ENCODE results near the gene EPM2A. TPM values are rescaled to one million over a fixed set of nuclear protein-coding genes. Genes with fewer than 3 reads are reported as not detected.
A peak's percentile ranks its signal among the peaks of the same experiment; 100 is the strongest.

Gene EPM2A
- total and polyA plus RNA-seq, 2 donors (not counting 3 experiments of a cell fraction or from before 2014, with no cell fraction given) = 3.1 to 4.8 TPM

DNA sequence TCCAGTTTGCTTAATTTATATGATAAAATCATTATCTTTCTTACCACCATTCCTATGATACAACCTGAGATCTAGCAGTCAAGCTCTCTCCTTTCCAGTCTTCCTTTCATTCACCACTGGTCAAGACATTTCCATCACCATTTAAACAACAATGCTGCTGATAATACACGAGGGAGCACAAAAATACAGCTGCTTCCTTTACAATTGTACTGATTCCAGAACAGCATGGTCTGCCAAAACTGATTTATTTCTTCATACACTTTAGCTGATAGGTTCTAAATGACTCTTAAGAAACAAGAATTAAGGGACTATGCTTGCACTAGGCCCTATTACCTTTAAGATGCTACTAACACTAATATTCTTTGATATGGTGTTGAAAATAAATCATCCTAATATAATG is 65.0 kb downstream of the EPM2A start:
- Histone ChIP-seq H3K9ac (replicated peaks; ENCODE audit: extremely low read depth, insufficient read depth, low read length) (peak overlapping the region; percentile 67), H3K9me3 (replicated peaks; ENCODE audit: control insufficient read depth, insufficient read depth, low read length) (no peaks in the 10 kb centered on the region), H4K20me1 (replicated peaks; ENCODE audit: control insufficient read depth, extremely low read depth, insufficient read depth, low read length) (no peaks in the 10 kb centered on the region), H2AFZ (ENCODE audit: low read depth, low read length) (peak overlapping the region; percentile 38), H3K27ac (ENCODE audit: insufficient read depth, low read depth, low read length) (peak overlapping the region; percentile 94), H3K36me3 (ENCODE audit: control insufficient read depth in 2 of 2, extremely low read depth in 1 of 2, insufficient read depth in 2 of 2, low read length in 2 of 2) (no peaks in the 10 kb centered on the region), H3K27me3 (ENCODE audit: control insufficient read depth in 2 of 2, insufficient read depth in 2 of 2, low read length in 2 of 2) (no peaks in the 10 kb centered on the region), H3K4me1 (ENCODE audit: control insufficient read depth, extremely low read depth, insufficient read depth, low read length) (peaks cover 26% of the 10 kb centered on the region), H3K79me2 (ENCODE audit: control insufficient read depth, insufficient read depth, low read length) (no peaks in the 10 kb centered on the region), H3K9me1 (replicated peaks; ENCODE audit: control insufficient read depth, extremely low read depth, insufficient read depth, low read length) (no peaks in the 10 kb centered on the region), H3K4me2 (ENCODE audit: insufficient read depth, low read length) (peak overlapping the region; percentile 71), H3K4me3 (replicated peaks in 1 of 3; ENCODE audit: insufficient read depth in 1 of 3, low read depth in 1 of 3, low read length in 3 of 3) (no peak overlapping the region)
- intact Hi-C loops (cut with micrococcal nuclease) (no loop called here), dilution Hi-C loops (cut with MboI; ENCODE audit: extremely low pct_ligation_motif_present, low sequenced_read_pairs) (no loop called here)
- ChIA-PET CTCF (interaction anchor here (1.0 to 2.7 kb wide), 6 partner anchors 10 to 64 kb away, joined by 3 to 13 read pairs (median 3); no protein-coding TSS in a partner anchor), POLR2A (no interaction called here)
- FAIRE-seq = peak; percentile 33
- no TSS peak for BruUV-seq (replicated peaks)
- DNase-seq (ENCODE audit: low read depth, low spot score) = peak; percentile 90
- TF ChIP-seq EZH2 (IDR thresholded peaks at IDR 0.05; ENCODE audit: borderline replicate concordance, low read depth, low read length, severe bottlenecking) (no peak), FOS (IDR thresholded peaks at IDR 0.05; ENCODE audit: borderline replicate concordance, insufficient read depth, low read length) (no peak)

DNA sequence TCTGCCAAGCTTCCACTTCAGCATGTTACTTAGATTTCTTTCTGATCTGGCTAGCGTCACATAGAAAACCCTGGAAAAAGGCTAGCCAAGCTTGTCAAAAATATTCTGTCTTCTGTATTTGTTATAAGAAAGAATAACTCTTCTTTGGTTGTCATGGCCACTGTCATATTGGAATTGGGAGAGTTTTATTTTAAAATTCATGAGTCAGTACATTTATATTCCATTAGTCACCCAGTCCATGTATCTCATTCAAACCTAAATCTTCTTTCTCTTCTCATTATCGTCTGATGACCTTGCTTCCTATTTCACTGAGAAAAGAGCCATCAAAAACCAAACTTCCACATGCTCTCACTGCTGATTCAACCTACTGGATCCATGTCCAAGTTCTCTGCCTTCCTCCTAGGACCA is 65.7 kb downstream of the EPM2A start:
- intact Hi-C loops (cut with micrococcal nuclease) = loop anchor here (2.0 kb wide), 2 partner anchors 29 to 65 kb away; partner anchors contain the start of gene EPM2A
- no peaks in the 10 kb centered on the region for H4K20me1 ChIP-seq (replicated peaks; ENCODE audit: control insufficient read depth, extremely low read depth, insufficient read depth, low read length)
- peak overlapping the region; percentile 71 for H3K4me2 ChIP-seq (ENCODE audit: insufficient read depth, low read length)
- FAIRE-seq = peak; percentile 49
- peak; percentile 69 for DNase-seq (ENCODE audit: low read depth, low spot score)
- TF ChIP-seq POLR2A (IDR thresholded peaks at IDR 0.05; ENCODE audit: low read depth, low read length) (no peak), GATA2 (IDR thresholded peaks at IDR 0.05; ENCODE audit: insufficient read depth, insufficient read length, low read depth, low read length) (peak; percentile 71), FOS (IDR thresholded peaks at IDR 0.05; ENCODE audit: borderline replicate concordance, insufficient read depth, low read length) (peak; percentile 82), JUN (IDR thresholded peaks at IDR 0.05; ENCODE audit: borderline replicate concordance, insufficient read depth, insufficient read length, low read depth) (peak; percentile 83)
- POLR2A ChIA-PET = no interaction called here
- no peaks in the 10 kb centered on the region for H3K36me3 ChIP-seq (ENCODE audit: control insufficient read depth in 2 of 2, extremely low read depth in 1 of 2, insufficient read depth in 2 of 2, low read length in 2 of 2)
- dilution Hi-C loops (cut with MboI; ENCODE audit: extremely low pct_ligation_motif_present, low sequenced_read_pairs) = no loop called here
- no peaks in the 10 kb centered on the region for H3K9me3 ChIP-seq (replicated peaks; ENCODE audit: control insufficient read depth, insufficient read depth, low read length)
- no peaks in the 10 kb centered on the region for H3K27me3 ChIP-seq (ENCODE audit: control insufficient read depth in 2 of 2, insufficient read depth in 2 of 2, low read length in 2 of 2)
- H3K4me3 ChIP-seq (replicated peaks in 1 of 3; ENCODE audit: insufficient read depth in 1 of 3, low read depth in 1 of 3, low read length in 3 of 3) = peak overlapping the region in 1 of 3 experiments; percentile 17
- H3K27ac ChIP-seq (ENCODE audit: insufficient read depth, low read depth, low read length) = peak overlapping the region; percentile 94
- peaks cover 26% of the 10 kb centered on the region for H3K4me1 ChIP-seq (ENCODE audit: control insufficient read depth, extremely low read depth, insufficient read depth, low read length)
- no TSS peak for BruUV-seq (replicated peaks)
- H3K9ac ChIP-seq (replicated peaks; ENCODE audit: extremely low read depth, insufficient read depth, low read length) = peak overlapping the region; percentile 67
- CTCF ChIA-PET = interaction anchor here (1.0 to 2.7 kb wide), 7 partner anchors 10 to 65 kb away, joined by 3 to 13 read pairs (median 3); no protein-coding TSS in a partner anchor
- no peak overlapping the region for H2AFZ ChIP-seq (ENCODE audit: low read depth, low read length)
- H3K9me1 ChIP-seq (replicated peaks; ENCODE audit: control insufficient read depth, extremely low read depth, insufficient read depth, low read length) = no peaks in the 10 kb centered on the region
- no peaks in the 10 kb centered on the region for H3K79me2 ChIP-seq (ENCODE audit: control insufficient read depth, insufficient read depth, low read length)
